Measurements from ENCODE around the gene TRMT2A.

- no peak for TF ChIP-seq POLR2A (IDR thresholded peaks at IDR 0.05; ENCODE audit: low read depth, low read length)
- no peak for TF ChIP-seq TAF1 (IDR thresholded peaks at IDR 0.05; ENCODE audit: borderline replicate concordance, low read depth, low read length)
- no peak for TF ChIP-seq POLR2AphosphoS5 (IDR thresholded peaks at IDR 0.05; ENCODE audit: low read depth, low read length)
These were observed 27.0 kb upstream of the TRMT2A start for GRCh38 chr22:20143883-20144665.

Measured in GM12892 (cell line).